PC-3 (cell line): ENCODE measurements around the gene OR5AC2.

ENCODE experiments used
- EZH2 ChIP-seq: fragments of 300-600 bp; sonication (generic); IDR thresholded peaks from one replicate; pipeline ENCODE4 v1.6.1; 2017; ENCODE audit warnings: antibody characterized with exemption, mild to moderate bottlenecking, low read length; ENCODE audit not compliant: unreplicated experiment
- EZH2phosphoT487 ChIP-seq: fragments of 300-600 bp; sonication (generic); IDR thresholded peaks from 2 replicates; pipeline ENCODE4 v1.6.1; 2018; ENCODE audit warnings: mild to moderate bottlenecking, antibody characterized with exemption, low read length, borderline replicate concordance
- TF ChIP-seq, protein P1 (sequence below): fragments of 300-600 bp; sonication (generic); conservative IDR thresholded peaks from 2 replicates; pipeline ENCODE4 v1.5.1; 2017; ENCODE audit warnings: antibody characterized with exemption, low read depth, mild to moderate bottlenecking, low read length

DNA sequence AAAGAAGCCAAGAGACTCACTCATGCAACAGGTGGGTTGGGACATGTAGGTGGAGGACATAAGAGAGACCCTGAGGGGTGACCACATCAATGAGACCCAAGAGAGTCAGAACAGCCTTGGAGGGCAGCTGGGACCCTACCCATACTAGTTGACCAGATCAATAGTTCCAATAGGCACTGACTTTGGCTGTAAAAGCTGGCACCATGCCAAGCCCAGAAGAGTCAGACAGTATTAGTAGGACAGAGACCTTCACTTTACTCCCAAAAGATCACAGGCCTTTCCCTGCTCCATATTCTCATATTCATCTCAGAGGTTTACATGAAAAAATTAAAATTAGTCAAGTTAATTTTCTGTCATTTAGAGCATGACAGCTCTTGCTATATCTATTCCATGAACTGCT is 30.9 kb upstream of the OR5AC2 start:
- TF ChIP-seq, protein P1, sequence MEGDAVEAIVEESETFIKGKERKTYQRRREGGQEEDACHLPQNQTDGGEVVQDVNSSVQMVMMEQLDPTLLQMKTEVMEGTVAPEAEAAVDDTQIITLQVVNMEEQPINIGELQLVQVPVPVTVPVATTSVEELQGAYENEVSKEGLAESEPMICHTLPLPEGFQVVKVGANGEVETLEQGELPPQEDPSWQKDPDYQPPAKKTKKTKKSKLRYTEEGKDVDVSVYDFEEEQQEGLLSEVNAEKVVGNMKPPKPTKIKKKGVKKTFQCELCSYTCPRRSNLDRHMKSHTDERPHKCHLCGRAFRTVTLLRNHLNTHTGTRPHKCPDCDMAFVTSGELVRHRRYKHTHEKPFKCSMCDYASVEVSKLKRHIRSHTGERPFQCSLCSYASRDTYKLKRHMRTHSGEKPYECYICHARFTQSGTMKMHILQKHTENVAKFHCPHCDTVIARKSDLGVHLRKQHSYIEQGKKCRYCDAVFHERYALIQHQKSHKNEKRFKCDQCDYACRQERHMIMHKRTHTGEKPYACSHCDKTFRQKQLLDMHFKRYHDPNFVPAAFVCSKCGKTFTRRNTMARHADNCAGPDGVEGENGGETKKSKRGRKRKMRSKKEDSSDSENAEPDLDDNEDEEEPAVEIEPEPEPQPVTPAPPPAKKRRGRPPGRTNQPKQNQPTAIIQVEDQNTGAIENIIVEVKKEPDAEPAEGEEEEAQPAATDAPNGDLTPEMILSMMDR = no peak
- TF ChIP-seq EZH2 = no peak
- TF ChIP-seq EZH2phosphoT487 = no peak
